Measurements from ENCODE around the gene MAPKAPK2. TPM values are rescaled to one million over a fixed set of nuclear protein-coding genes. Genes with fewer than 3 reads are reported as not detected.

Gene MAPKAPK2
- total RNA-seq, 1 donor from 2014 or later, result 69.8 TPM

- no peak for DNase-seq (ENCODE audit: low spot score)
Observed at GRCh38 chr1:206704226-206704625, 19.5 kb downstream of the MAPKAPK2 start.

GRCh38 chr1:206705191-206705590, 20.5 kb downstream of the MAPKAPK2 start:
- DNase-seq (ENCODE audit: low spot score), result no peak

GRCh38 chr1:206705726-206706297, 21.1 kb downstream of the MAPKAPK2 start:
- no peak for DNase-seq (ENCODE audit: low spot score)

DNA sequence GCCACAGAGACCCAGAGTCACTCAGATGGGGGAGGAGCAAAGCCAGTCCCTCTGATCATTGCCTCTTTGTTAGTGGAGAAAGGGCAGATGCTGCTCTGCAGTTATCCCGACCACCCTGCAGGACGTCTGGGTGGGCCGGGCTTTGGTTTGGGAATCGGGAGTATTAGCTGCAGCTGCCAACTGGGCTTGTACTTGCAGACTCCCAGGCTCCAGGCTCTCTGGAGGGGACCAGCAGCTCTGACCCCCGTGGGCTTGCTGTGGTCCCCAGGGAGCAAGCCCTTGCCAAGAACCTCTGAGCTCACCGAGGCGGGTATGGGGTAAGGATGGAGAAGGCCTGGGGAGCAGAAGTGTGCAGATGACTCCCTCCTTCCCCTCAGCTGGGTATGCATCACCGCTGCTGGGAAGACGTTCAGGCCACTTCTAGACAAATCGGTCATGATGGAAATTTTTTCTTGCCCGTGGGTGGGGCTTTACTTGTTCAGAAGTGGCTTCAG, 21.6 kb downstream of the MAPKAPK2 start:
- DNase-seq (ENCODE audit: low spot score), result no peak

GRCh38 chr1:206706806-206707366, 22.2 kb downstream of the MAPKAPK2 start:
- no peak for DNase-seq (ENCODE audit: low spot score)

GRCh38 chr1:206708058-206708457, 23.4 kb downstream of the MAPKAPK2 start:
- DNase-seq (ENCODE audit: low spot score), result no peak

- no peak for DNase-seq (ENCODE audit: low spot score)
Observed at GRCh38 chr1:206708882-206709281, 24.2 kb downstream of the MAPKAPK2 start.

- no peak for DNase-seq (ENCODE audit: low spot score)
Observed at GRCh38 chr1:206709322-206709721, 24.6 kb downstream of the MAPKAPK2 start.

DNA sequence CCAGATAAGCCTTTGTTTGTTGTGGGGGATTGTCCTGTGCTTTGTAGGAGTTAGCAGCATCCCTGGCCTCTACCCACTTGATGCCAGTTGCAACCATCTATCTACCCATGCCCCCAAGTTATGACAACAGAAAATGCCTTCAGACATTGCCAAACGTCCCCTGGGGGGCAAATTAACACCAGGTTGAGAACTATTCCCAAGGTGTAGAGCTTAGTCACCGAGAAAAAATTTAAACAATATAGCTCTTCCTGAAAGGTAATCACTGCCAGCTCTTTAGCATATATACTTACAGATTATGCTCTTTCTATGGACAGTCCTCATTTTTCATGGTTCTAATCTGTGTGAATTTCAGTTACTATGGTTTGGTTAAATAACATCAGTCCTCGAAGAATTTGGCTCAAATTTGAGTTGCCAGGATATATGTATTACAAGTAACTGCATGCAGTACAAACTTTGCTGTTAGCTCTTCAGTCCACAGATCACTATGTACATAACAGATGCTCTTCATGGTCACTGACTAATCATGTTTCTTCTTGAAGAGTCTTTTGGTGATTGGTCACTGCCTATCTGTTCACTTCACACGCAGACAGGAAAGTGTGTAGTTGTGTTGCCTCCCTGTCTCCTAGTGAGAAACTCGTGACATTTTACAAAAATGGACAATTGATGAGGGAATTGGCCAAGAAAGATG, 25.2 kb downstream of the MAPKAPK2 start:
- no peak for DNase-seq (ENCODE audit: low spot score)

DNA sequence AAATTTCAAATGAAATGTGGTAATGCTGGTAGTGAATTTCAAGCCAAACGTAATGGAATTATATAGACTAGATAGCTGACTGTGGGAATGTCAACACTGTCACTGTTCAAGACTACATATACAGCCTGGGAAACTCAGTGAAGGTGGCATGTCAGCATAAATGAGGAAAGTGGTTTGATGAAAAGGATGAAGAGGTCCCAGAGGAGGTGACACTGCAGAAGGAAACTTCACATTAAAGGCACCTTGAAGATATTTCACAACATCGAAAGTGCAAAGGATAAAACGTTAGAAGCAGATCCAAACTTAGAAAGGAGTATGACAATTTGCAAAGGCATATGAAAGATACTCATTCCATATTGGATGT, 25.7 kb downstream of the MAPKAPK2 start:
- DNase-seq (ENCODE audit: low spot score), result no peak

DNA sequence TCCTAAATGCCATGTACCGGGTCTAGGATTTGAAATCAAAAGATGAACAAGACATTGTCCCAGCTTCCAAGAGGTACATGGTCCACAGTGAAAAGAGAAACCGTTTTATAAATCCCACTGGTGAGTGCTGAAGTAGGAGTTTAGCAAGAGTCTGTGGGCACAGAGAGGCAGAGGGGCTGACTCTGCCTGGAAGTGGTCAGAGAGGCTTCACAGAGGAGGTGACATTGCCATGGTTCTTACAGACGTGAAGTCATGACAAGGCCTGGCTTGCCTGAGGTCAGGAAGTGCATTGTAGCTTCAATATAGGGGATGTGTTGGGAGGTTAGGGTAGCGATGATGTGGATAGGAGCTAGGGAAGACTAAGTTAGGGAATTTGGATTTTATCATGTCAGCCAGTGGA, 28.4 kb downstream of the MAPKAPK2 start:
- DNase-seq (ENCODE audit: low spot score), result no peak

DNA sequence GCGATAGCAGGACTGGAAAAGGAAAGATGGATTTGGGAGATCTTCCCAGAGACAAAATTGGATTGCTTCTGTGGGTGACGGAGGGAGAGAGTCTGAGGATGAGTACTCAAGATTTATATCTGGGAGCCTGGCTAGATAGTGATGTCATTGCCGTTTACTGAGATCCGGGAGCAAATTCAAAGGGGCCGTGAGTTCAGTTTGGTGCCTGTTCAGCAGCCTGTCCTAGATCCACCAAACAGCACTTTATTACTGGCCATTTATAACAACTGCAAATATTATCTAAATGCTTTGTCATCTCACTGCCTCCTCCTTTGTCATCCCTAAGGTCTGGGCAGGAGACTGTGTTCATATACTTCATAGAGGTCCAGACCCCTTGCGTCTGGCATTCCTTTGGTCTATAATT, 29.2 kb downstream of the MAPKAPK2 start:
- no peak for DNase-seq (ENCODE audit: low spot score)

GRCh38 chr1:206714331-206715058, 29.8 kb downstream of the MAPKAPK2 start:
- no peak for DNase-seq (ENCODE audit: low spot score)

GRCh38 chr1:206715120-206715519, 30.4 kb downstream of the MAPKAPK2 start:
- DNase-seq (ENCODE audit: low spot score), result no peak

DNA sequence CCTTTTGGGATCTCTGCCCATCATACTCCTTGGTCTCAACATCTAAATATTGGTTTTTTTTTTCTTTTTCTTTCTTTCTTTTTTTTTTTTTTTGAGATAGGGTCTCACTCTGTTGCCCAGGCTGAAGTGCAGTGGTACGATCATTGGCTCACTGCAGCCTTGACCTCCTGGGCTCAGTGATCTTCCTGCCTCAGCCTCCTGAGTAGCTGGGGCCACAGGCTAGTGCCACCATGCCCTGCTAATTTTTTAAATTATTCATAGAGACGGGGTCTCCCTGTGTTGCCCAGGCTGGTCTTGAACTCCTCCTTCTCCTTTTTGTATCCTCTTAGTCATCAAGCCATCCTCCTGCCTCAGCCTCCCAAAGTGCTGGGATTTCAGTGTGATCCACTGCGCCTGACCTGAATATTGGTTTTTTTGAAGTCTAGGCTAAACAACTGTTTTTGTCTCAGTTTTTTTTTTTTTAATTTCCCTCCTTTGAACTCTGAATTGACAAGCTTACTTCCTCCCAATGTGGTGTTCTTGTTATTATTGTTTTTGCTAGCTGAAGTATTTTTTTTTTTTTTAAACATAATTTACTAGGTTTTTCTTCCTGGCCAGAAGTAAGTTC, 30.9 kb downstream of the MAPKAPK2 start:
- DNase-seq (ENCODE audit: low spot score), result no peak

GRCh38 chr1:206716159-206716869, 31.6 kb downstream of the MAPKAPK2 start:
- no peak for DNase-seq (ENCODE audit: low spot score)

DNA sequence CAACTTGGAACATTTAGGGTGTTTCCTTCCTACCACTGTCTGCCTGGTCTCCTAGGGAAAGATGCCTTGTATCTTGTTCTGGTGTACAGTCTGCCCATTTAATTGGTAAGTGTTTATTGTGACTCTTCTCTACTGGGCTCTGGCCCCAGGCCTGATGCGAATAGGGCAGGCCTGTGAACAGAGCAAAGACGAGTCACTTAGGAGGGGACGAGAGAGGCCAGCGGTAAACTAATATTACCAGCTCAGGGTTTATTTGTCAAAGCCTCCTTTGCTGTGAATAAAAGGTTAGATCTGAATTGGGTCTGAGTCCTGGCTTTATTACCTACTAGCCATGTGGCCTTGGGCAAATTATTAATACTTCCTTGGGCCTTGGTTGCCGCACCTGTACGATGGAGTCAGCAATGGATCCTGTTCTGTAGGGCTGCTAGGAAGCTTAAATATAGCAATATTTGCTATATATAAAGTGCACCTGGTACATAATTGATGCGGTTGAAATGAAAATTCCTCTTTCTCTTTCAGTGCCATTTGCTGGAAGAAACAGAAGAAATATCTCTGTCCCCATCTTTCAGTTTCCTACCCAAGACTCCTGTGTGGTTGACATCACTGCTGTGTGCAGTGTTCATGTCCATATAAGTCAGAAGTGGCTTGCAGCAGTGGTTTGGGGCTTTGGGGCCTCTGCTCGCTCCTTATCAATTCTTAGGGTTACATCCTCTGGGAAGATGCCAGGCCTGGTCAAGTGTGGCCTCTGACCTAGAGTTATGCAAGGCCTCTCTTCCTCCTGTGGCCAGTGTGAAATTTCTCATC, 32.4 kb downstream of the MAPKAPK2 start:
- DNase-seq (ENCODE audit: low spot score), result no peak

GRCh38 chr1:206717674-206717989, 32.9 kb downstream of the MAPKAPK2 start:
- DNase-seq (ENCODE audit: low spot score), result no peak

GRCh38 chr1:206719169-206719839, 34.6 kb downstream of the MAPKAPK2 start:
- no peak for DNase-seq (ENCODE audit: low spot score)

DNA sequence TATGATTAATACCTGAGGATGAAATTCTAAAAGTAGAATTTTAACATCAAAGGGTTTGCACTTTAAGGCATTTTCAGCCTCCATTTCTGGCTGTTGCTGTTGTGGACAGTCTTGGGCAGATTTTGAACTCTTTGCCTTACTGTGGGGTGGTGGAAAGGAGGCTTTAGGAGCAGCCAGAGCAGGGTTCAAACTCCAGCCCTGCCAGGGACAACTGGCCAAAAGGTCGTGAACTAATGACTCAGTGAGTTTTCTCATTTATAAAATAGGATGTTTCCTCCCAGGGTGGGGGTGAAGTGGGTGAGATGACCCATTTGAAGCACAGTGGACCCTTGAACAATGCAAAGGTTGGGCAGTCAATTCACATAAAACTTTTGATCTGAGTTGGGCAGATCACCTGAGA, 36.7 kb downstream of the MAPKAPK2 start:
- DNase-seq (ENCODE audit: low spot score), result no peak
